Measurements from ENCODE around the gene BACE2.
A peak's percentile ranks its signal among the peaks of the same experiment; 100 is the strongest.

Gene BACE2

GRCh38 chr21:41167348-41168342, at the start of gene BACE2:
Gene BACE2, plus strand, starts transcription at chr21:41168160. Its CDS starts 104 bp downstream, at chr21:41168264.
- peak; percentile 5 to 35 for DNase-seq

DNA sequence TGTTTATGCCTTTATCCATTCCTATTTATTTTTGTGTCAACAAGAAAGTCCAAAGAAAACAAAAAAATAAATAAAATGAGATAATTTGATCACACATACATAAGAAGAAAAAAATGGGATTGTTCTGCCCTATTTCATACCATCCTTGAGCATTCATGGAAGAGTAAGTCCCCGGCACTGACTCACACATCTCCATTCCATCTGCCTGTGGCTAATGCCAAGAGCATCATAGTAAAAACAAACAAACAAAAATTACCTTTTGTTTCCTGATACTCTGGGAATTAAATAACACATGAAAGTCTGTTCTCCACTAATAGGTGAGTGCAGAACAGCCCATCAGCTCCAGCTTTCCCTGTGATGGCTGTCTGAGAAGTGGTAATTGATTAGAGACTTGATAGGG, 48.1 kb upstream of the BACE2 start:
- no peak for DNase-seq

DNA sequence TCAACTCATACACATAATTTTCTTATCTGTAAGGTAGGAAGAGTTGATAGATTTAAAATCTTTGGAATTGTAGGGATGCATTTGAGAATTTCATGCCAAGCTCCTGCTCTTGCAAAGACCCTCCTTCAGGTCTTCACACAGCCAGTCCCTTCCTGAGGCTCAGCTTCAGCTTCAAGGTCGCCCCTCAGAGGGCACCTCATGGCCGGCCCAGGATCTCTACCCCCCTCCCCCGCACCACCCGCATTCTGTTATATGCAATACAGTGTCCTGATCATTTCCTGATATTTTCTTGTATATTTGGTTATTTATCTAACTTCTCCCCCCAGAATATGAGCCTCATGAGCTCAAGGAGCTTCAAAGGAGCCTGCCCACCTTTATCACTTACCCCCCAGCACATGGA, 47.0 kb upstream of the BACE2 start:
- no peak for DNase-seq

DNA sequence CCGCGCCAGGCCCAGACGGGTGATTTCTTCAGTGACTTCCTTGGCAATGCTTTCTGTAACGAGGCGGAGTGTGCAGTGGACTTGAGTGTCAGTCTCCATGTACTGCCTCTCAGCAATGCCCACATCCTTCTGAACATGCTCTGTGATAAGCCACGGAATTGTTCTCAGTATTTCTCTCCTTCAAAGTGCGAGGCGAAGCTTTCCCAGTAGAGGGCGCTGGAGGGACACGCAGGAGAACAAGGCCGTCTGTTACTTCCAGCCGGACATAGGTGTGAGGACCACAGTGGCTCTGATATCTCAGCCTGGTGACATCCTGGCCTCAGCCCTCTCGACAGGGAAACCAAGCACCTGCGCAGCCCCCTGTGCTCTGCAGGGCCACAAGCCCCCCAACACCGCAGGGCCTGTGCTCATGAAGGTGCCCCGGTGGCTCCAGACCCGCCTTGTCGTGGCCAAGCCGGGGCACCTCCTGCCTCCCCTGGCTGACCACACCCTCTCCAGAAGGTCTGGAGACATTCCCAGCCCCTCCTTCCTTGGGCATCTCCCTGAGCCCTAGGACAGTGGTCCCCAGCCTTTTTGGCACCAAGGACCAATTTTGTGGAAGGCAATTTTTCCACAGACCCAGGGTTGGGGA, 46.1 kb upstream of the BACE2 start:
- peak; percentile 69 to 79 for DNase-seq

GRCh38 chr21:41124641-41125201, 43.2 kb upstream of the BACE2 start:
- DNase-seq = no peak

- no peak for DNase-seq
Measured at GRCh38 chr21:41128981-41129380, 39.0 kb upstream of the BACE2 start.

GRCh38 chr21:41130883-41131282, 37.1 kb upstream of the BACE2 start:
- no peak for DNase-seq

DNA sequence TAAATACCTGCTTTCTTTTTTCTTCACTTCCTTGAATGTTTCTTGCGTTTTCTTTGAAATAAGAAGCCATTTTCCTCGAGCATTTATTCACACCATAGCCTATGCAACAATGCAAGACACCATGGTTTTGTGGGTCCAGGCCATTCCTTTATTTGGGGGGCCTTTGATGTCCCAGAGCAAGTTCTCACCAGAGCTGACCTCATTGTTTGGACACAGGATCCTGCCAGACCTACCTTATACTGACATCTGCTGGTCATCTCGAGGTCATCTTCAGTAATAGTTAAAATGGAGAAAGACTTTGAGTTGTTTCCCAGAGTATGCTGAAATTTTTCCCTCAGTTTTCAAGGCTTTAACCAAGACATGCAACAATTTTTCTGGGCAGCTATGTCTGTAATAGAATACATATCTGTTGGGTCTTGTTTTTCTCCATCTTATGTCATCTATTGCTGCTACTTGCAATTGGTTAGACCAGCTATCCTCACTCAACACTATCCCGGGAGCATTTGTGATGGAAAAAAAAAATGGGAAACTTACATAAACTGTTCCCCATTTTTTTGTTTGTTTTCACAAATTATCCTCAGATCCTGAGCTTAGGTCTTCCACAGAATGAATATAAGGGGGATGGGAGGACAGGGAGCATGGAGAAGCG, 34.0 kb upstream of the BACE2 start:
- DNase-seq = peak; percentile 6 to 19

DNA sequence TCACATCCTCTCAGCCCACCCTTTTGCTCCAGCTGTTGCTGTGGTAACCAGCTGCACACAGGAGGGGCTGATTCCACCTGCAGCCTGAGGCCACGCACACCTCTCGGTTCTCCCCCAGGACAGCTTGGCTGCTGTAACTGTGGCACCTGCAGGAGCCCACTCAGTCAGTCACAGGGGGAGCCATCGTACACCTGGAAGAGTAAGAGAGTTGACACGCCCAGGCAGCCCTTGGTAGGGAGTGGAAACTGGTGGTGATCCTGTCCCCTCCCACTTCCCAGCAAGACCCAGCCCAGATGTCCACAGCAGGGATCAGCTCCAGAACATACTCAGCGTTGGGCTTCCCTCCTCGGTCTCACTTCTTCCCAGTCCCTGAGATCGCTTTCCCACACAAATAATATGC, 32.2 kb upstream of the BACE2 start:
- no peak for DNase-seq

DNA sequence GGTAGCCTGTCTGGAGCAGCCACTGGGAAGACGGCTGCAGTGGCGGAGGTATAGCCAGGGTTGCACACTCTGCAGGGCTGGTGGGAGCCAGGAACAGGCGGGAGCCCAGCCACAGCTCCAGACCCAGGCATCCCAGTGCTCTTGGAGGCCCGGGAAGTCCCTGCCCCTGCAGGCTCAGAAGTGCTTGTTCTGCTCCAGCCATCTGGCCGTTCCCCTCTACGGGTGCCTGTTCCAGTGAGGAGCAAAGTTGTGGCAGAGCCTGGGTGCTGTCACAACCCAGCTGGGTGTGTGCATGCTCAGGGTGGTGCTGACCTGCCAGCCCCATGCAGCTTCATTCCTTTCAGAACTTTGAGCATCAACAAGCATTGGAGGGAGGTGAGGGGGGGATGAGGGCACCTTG, 31.7 kb upstream of the BACE2 start:
- peak in 1 of 2 experiments; percentile 24 for DNase-seq

GRCh38 chr21:41137401-41137800, 30.6 kb upstream of the BACE2 start:
- DNase-seq = no peak

GRCh38 chr21:41137889-41138288, 30.1 kb upstream of the BACE2 start:
- DNase-seq = no peak

DNA sequence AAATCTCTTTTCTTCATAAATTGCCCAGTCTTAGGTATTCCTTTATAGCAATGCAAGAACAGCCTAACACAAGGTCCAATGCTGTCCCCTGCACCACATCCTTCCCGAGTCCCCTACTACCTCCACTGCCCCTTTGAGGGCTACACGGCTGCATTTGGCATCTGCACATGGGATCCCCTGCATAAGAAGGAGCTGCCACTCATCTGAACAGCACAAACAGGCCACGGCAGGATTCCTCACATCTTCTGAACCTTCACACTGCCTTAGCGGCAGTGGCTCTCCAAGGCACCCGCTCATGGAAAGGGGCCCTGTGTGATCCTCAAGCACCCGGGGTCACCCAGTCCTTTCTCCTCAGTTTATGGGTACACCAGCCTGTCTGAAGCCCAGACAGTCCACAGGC, 29.2 kb upstream of the BACE2 start:
- DNase-seq = no peak

DNA sequence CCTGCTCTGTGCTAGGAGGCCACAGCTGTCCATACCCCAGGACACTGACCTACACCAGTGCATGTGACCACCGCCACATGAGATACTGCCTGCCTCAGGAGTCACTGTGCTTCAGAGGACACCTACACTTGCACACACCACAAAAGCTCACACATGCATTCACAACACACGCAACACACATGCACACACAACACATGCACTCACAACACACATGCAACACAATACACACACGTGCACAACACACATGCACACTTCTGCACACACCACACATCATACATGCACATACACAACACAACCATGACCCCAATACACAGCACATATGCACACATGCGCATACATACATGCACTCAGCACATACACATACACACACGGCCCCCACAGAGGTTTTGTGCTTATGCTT, 28.7 kb upstream of the BACE2 start:
- no peak for DNase-seq

DNA sequence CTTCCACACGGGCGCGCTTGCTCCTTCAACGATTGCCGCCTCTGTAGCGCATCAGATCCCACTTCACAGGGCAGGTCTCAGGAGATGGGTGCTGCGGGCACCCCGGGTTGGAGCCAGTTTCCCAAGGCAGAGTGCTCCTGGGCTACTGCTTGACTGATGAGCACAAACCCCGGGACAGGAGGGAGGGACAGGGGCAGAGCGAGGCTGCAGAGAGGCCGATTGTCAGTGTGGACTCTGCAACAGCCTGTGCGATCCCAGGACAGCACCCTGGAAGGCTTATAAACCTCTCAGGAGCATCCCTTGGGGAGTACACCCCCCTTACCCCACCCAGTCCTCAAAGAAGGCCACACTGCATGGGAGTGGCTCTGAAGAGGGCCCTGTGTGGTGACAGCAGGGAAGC, 28.0 kb upstream of the BACE2 start:
- no peak for DNase-seq

DNA sequence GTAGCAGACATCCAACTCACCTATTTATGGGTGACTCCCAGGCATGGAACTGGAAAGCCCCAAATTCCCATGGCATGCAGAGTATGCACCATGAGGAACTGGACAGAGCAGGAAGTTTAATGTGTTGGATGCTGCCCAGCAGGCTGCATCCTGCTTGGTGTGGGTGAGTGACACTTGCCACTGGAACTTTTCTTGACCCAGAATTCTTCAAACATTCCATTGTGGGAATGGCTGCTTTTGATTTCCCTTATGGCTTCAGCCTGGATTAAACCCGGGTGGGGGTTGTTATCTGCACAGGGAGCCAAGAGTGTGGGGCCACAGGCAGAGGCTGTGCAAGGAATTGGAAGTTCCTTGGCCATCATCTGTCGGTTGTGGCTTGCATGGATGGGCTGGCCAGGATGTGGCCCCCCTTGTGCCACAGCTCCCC, 26.9 kb upstream of the BACE2 start:
- no peak for DNase-seq

DNA sequence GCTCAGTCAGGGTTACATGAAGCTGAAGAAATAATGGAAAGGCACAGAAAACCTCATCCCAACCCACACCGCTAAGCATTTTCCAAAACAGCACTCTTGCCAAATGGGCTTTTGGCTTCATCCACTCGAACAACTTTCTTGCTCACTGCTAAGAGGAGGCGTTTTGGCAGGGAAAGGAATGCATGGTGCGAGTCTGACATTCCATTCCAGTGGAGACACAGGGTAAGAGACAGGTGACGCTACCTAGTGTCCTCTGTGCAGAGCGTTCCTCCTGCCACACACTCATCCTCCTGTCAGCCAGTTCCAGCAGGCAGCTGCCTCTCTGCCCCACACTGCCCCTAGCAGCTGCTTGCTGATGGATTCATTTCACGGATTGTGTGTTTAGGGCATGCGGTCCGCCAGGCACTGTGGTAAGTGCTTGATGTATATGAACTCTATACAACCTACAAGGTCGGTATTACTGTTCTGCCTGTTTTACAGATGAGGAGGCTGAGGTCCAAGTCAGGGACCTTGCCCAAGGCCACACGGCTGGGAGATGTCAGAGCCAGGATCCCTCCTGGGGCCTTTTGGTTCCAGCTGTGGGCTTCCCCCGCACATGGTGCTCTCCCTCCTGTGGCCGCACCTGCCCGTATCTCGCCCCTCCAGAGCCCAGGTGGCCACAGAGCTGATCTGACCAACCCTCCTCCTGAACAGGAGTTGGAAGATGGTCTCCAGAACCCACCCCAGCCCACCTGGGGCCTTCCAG, 25.7 kb upstream of the BACE2 start:
- peak in 1 of 2 experiments; percentile 50 for DNase-seq

DNA sequence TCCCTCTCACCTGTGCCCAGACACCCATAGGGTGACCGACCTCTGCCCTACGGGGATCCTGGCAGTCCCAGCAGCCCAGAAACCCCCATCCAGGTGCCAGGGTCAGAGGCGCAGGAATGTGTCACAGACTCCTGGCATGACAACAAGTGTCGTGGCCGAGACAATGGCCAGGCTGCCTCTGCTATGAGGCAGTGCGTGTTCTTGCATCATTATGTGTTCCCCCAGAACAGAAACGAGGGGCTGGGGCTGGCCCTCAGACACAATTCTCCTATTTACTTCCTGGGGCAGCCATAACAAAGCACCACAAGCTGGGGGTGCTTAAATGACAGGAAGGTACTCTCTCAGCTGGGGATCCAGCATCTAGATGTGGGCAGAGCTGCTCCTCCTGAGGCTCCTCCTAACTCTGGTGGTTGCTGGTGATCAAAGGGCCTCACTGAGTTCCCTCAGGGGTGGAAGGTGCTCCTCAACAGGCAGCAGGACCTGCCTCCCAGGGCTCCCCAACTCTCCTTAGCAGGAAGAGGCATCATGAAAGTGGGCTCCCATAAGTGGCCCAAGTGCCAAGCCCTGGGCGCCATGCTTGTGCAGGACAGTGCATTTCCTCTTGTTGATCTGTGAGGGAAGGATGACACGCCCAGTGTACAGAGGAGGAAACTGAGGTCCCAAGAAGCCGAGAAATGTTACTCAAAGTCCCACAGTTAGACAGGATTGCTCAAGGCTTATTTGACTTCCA, 24.2 kb upstream of the BACE2 start:
- no peak for DNase-seq

DNA sequence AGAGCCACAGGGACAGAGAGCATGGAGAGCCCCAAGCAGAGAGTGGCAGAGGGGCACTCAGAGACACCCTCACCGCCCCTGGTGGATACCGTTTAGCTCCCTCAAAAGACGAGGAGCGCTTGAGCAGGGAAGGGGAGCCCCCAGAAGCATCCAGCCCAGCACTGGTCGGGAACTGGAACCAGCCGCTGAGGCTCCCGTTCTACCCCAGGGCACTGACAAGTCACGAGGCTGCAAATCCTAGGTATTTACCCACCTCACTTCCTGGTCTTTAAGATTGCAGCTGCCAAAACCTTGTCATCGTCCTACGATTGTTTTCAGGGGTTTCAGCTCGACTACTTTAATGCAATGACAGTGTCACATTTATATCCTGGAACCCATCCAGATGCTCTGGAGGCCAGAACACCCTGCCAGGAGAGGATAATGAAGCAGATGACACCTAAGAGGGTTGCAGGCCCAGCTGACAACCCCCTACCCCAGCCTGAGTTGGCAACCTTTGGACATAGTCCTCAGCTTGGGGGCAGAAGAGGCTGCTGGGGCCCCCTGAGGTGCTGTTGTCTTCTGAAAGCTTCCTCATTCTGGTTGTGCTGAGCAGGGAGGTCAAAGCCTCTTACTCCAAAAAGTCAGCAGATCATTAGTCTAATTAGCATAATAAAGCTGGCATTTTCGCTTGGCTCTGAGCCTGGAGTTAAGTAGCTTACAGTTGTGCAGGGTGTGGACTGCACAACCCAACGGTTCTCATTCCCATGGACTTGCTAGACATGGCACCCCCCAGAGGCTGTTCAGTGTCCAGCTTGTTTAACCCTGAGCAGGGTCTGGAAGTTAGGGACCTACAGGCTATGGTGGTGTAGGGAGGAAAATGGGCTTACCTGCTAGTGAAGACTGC, 20.6 kb upstream of the BACE2 start:
- peak; percentile 35 to 55 for DNase-seq

GRCh38 chr21:41147979-41148355, 20.0 kb upstream of the BACE2 start:
- DNase-seq = no peak

DNA sequence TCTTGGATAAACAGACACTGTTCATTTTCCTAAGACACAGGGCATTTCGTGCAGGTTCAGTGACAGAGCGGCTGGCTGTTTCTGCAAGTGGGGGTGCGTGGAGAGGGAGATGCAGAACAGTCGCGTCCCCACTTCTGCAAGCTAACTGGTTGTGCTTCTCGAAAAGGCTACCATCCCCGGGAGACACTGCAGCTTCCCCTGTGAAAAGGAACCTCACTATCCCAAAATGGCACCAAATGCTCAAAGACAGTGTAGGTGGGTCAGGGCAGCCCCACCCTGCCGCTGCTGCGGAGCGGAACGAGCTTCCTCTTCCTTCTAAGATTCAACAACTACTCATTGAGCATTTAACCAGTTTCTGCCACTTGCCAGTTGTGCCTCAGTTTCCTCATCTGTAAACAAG, 19.2 kb upstream of the BACE2 start:
- DNase-seq = no peak

All from NCI-H524 (cell line).